ENCODE results near the gene ADGRL4. TPM values are rescaled to one million over a fixed set of nuclear protein-coding genes. Genes with fewer than 3 reads are reported as not detected.
"Not testable (repeated sequence)": the region's sequence is repeated elsewhere in the genome, so short reads cannot be mapped to it uniquely, and the experiment has no call there.

The ADGRL4 gene
- total and polyA plus RNA-seq, 11 donors, result 9.0 to 41.1 (median 17.7) TPM

DNA sequence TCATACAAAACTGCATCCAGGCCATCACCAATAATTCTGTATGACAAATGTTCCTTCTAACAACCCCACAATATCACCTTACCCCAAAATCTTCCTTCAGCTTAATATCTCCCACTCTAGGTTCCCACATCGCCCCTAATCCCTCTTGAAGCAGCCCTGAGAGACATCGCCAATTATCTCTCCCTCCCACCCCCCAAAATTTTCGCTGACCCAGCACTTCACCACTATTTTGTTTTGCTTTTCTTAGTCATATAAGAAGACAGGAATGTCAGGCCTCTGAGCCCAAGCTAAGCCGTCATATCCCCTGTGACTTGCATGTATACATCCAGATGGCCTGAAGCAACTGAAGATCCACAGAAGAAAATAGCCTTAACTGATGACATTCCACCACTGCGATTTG, 126.3 kb downstream of the ADGRL4 start:
- no peaks in the 10 kb centered on the region for H3K9me3 ChIP-seq
- H3K27me3 ChIP-seq, result no peaks in the 10 kb centered on the region
- DNase-seq, result no peak
- H3K4me1 ChIP-seq, result peaks cover 0 to 7% (median 0%) of the 10 kb centered on the region in 12 donors
- no peak for ATAC-seq
- WGBS, 4 donors, result 85 to 89% (median 87%) methylated on average over 5 of the region's 5 CpGs
- intact Hi-C loops (cut with DNase I), result no loop called here
- TF ChIP-seq, protein P1, sequence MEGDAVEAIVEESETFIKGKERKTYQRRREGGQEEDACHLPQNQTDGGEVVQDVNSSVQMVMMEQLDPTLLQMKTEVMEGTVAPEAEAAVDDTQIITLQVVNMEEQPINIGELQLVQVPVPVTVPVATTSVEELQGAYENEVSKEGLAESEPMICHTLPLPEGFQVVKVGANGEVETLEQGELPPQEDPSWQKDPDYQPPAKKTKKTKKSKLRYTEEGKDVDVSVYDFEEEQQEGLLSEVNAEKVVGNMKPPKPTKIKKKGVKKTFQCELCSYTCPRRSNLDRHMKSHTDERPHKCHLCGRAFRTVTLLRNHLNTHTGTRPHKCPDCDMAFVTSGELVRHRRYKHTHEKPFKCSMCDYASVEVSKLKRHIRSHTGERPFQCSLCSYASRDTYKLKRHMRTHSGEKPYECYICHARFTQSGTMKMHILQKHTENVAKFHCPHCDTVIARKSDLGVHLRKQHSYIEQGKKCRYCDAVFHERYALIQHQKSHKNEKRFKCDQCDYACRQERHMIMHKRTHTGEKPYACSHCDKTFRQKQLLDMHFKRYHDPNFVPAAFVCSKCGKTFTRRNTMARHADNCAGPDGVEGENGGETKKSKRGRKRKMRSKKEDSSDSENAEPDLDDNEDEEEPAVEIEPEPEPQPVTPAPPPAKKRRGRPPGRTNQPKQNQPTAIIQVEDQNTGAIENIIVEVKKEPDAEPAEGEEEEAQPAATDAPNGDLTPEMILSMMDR (IDR thresholded peaks at IDR 0.05), result no peak
- H3K4me3 ChIP-seq, result no peak overlapping the region
- H3K36me3 ChIP-seq, result no peaks in the 10 kb centered on the region
- H3K27ac ChIP-seq, result no peak overlapping the region

DNA sequence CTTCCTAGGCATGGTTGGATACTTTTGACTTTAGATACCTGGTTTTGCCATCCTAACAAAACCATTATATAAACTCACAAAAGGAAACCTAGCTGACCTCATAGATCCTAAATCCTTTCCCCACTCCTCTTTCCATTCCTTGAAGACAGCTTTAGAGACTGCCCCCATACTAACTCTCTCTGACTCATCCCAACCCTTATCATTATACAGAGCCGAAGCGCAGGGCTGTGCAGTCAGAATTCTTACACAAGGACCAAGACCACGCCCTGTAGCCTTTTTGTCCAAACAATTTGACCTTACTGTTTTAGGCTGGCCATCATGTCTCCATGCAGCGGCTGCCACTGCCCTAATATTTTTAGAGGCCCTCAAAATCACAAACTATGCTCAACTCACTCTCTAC, 130.5 kb downstream of the ADGRL4 start:
- H3K4me1 ChIP-seq; ATAC-seq; H3K27ac ChIP-seq; H3K9me3 ChIP-seq; H3K4me3 ChIP-seq; H3K27me3 ChIP-seq; DNase-seq; intact Hi-C loops (cut with DNase I); H3K36me3 ChIP-seq: not testable (repeated sequence)
- WGBS, 4 donors, result 82 to 84% (median 83%) methylated on average over 4 of the region's 4 CpGs

DNA sequence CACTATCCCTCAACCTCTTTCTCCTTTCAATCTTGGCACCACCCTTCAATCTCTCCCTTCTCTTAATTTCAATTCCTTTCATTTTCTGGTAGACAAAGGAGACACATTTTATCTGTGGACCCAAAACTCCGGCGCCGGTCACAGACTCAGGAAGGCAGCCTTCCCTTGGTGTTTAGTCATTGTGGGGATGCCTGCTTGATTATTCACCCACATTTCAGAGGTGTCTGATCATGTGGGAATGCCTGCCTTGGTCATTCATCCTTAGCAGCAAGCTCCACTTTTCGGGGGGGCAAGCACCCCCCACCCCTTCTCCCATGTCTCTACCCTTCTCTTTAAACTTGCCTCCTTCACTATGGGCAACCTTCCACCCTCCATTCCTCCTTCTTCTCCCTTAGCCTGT, 133.7 kb downstream of the ADGRL4 start:
- peaks cover 0 to 12% (median 0%) of the 10 kb centered on the region in 12 donors for H3K9me3 ChIP-seq
- 67 to 94% (median 92%) methylated on average over 3 to 4 of the region's 4 CpGs for WGBS, 4 donors
- H3K4me1 ChIP-seq; H3K27ac ChIP-seq; H3K36me3 ChIP-seq; DNase-seq; ATAC-seq; intact Hi-C loops (cut with DNase I); H3K27me3 ChIP-seq; H3K4me3 ChIP-seq: not testable (repeated sequence)

DNA sequence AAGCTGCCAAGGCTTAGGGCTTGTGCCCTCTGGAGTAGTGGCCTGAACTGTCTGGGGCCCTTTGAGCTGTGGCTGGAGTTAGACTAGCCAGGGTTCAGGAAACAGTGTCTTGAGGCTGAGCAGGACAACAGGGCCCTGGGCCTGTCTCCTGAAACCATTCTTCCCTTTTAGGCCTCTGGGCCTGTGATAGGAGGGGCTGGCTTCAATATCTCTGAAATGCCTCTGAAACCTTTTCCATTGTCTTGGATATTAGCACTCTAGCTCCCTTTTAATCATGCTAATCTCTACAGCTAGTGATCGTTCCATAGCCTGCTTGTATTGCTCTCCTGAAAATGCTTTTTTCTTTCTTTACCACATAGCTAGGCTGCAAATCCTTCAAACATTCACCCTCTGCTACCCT, 135.3 kb downstream of the ADGRL4 start:
- H3K27me3 ChIP-seq, result no peaks in the 10 kb centered on the region
- peaks cover 0 to 12% (median 0%) of the 10 kb centered on the region in 12 donors for H3K9me3 ChIP-seq
- no peaks in the 10 kb centered on the region for H3K4me1 ChIP-seq
- DNase-seq (no peak), ATAC-seq (no peak)
- TF ChIP-seq POLR2A (IDR thresholded peaks at IDR 0.05), result no peak
- TF ChIP-seq, protein P1 (IDR thresholded peaks at IDR 0.05), result no peak
- no peak overlapping the region for H3K27ac ChIP-seq
- intact Hi-C loops (cut with DNase I), result no loop called here
- WGBS, 4 donors, result 91 to 95% (median 92%) methylated on average over 1 of the region's 1 CpG
- H3K36me3 ChIP-seq, result no peaks in the 10 kb centered on the region
- no peak overlapping the region for H3K4me3 ChIP-seq

DNA sequence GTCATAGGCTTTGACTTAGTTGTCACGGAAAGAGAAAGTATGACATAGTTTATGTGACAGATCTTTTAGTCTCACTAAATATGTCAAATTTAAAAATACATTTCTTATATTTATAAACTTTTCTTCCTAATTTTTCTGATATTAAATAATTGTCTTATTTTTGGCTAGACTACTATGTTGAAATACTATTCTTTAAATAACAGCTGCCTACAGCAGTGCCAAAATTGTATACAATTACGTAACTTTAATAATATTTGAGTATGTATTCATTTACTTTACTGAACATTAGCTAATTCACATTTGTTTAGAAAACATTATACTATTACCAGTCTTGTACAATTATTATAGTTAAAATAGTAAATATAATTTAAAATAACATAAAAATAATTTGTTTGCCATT, 137.4 kb downstream of the ADGRL4 start:
- H3K4me3 ChIP-seq, result no peak overlapping the region
- DNase-seq (no peak), ATAC-seq (no peak)
- H3K27ac ChIP-seq, result no peak overlapping the region
- no peaks in the 10 kb centered on the region for H3K36me3 ChIP-seq
- intact Hi-C loops (cut with DNase I), result no loop called here
- peaks cover 0 to 12% (median 0%) of the 10 kb centered on the region in 12 donors for H3K9me3 ChIP-seq
- no peaks in the 10 kb centered on the region for H3K4me1 ChIP-seq
- TF ChIP-seq, protein P1 (IDR thresholded peaks at IDR 0.05), result no peak
- TF ChIP-seq POLR2A (IDR thresholded peaks at IDR 0.05), result no peak
- WGBS, 4 donors, result 79 to 88% (median 82%) methylated on average over 2 of the region's 2 CpGs
- no peaks in the 10 kb centered on the region for H3K27me3 ChIP-seq
